Measurements from ENCODE around the gene CDH22.

Gene CDH22

DNA sequence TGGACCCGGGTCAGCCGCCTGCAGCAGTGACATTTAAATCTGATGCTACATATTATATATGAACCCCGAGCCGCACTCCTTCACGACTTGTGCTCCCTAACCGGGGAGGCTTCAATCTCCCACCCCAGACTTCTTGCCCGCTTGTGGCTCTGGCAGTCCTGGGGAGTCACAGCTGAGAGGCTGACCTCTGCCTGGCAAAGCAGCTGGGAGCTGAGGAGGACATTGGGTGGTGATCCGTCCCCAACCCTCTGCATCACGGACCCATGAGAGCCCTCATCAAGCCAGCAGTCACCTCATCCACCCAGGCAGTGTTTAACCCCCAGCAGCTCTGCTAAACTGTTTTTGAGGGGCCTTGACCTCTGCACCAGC lies 33.7 kb upstream of the CDH22 start:
- Histone ChIP-seq H3K4me3 (ENCODE audit: low read length) (no peak overlapping the region), H3K4me1 (ENCODE audit: control insufficient read depth, insufficient read depth, low read length) (no peaks in the 10 kb centered on the region), H3K4me2 (ENCODE audit: low read length) (no peak overlapping the region), H3K27me3 (ENCODE audit: control insufficient read depth, insufficient read depth, low read length) (peaks cover 78% of the 10 kb centered on the region), H3K9ac (ENCODE audit: low read depth, low read length) (no peak overlapping the region), H3K36me3 (ENCODE audit: insufficient read depth, low read length) (no peaks in the 10 kb centered on the region), H3K9me3 (replicated peaks; ENCODE audit: low read length) (no peaks in the 10 kb centered on the region)

DNA sequence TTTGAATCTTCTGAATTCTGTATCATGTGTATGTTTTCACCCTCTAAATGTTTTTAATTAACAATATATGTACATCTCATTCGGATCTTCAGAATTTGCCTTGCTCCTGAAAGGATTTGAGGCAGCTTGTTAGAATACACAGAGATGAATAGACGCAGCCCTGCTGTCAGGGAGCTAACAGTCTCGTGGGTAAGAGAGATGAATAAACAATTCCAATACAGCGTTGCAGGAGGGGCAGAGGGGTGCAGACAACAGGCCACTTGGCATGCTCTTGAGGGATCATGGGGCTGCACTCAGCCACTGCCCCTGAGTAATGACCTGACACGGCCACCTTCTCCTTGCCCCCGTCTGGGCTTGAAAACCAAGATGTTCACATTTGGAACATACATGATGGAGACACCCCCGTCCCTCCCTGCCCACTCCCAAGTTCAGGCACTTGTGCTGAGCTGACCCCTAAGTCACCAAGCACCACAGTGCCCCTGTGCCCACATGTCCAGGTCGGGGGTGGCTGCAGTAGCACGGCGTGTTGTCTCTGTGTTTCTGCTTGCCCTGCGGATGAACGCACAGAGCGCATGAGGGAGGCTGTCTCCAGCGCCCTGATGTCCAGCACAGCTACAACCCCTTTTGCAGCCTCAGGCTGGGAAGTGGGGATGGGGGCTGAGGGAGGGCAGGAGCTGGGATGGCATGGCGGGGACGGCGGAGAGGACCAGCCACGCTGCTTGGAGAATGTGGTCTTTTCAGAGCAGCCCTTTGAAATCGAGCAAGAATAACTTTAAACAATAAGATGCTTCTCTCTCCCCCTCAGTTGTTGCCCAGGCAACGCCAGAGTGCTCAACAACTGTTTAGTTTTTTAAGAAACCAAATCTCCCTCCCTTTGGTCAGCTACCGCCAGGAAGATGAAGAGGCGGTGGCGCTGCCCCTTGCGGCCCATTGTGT lies 33.0 kb upstream of the CDH22 start:
- Histone ChIP-seq H3K4me2 (ENCODE audit: low read length) (no peak overlapping the region), H3K9ac (ENCODE audit: low read depth, low read length) (no peak overlapping the region), H3K36me3 (ENCODE audit: insufficient read depth, low read length) (no peaks in the 10 kb centered on the region), H3K4me3 (ENCODE audit: low read length) (no peak overlapping the region), H3K4me1 (ENCODE audit: control insufficient read depth, insufficient read depth, low read length) (no peaks in the 10 kb centered on the region), H3K9me3 (replicated peaks; ENCODE audit: low read length) (no peaks in the 10 kb centered on the region), H3K27me3 (ENCODE audit: control insufficient read depth, insufficient read depth, low read length) (peaks cover 84% of the 10 kb centered on the region)

DNA sequence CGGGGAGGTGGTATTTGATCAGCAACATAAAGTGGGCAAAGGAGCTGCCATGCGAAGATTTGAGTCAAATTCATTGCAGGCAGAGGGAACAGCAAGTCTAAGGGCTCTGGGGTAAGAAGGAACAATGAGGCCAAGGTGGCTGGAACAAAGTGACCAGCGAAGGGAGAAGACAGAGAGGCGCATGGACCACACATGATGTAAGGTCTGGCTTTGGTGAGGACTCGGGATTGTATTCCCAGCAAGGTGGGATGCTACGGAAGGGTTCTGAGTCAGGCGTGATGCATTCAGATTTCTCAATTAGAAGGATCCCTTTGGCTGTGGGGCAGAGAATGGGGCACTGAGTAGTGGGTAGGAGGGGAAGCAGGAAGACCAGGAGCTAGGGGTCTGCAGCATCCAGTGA lies 30.7 kb upstream of the CDH22 start:
- H3K4me2 ChIP-seq (ENCODE audit: low read length), result no peak overlapping the region

DNA sequence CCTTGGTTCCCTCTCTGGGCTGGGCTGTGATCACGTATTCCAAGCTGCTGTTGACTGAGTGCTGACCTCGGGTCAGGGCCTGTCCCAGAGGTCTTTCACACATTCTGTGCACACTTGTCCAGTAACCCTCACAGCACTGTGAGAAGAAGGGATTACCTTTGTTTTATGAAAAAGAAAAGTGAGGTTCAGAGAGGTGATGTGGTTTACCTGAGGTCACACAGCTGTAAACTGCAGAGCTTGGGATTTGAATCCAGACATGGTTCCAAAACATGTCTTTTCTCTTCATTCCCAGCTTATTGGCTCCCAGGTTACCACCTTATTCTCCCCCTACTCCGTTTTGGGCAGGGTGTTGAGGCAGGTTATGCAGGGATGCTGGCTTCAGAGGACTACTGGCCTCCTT lies 28.4 kb upstream of the CDH22 start:
- Histone ChIP-seq H3K4me3 (ENCODE audit: low read length) (no peak overlapping the region), H3K4me1 (ENCODE audit: control insufficient read depth, insufficient read depth, low read length) (no peaks in the 10 kb centered on the region), H3K9ac (ENCODE audit: low read depth, low read length) (no peak overlapping the region), H3K9me3 (replicated peaks; ENCODE audit: low read length) (no peaks in the 10 kb centered on the region), H3K4me2 (ENCODE audit: low read length) (no peak overlapping the region), H3K27me3 (ENCODE audit: control insufficient read depth, insufficient read depth, low read length) (peaks cover 84% of the 10 kb centered on the region), H3K36me3 (ENCODE audit: insufficient read depth, low read length) (no peaks in the 10 kb centered on the region)

More for the DNA sequence above, 30.7 kb upstream of the CDH22 start:
- H3K36me3 ChIP-seq (ENCODE audit: insufficient read depth, low read length), result no peaks in the 10 kb centered on the region
- no peaks in the 10 kb centered on the region for H3K9me3 ChIP-seq (replicated peaks; ENCODE audit: low read length)
- H3K4me3 ChIP-seq (ENCODE audit: low read length), result no peak overlapping the region
- H3K4me1 ChIP-seq (ENCODE audit: control insufficient read depth, insufficient read depth, low read length), result no peaks in the 10 kb centered on the region
- no peak overlapping the region for H3K9ac ChIP-seq (ENCODE audit: low read depth, low read length)
- peaks cover 85% of the 10 kb centered on the region for H3K27me3 ChIP-seq (ENCODE audit: control insufficient read depth, insufficient read depth, low read length)

DNA sequence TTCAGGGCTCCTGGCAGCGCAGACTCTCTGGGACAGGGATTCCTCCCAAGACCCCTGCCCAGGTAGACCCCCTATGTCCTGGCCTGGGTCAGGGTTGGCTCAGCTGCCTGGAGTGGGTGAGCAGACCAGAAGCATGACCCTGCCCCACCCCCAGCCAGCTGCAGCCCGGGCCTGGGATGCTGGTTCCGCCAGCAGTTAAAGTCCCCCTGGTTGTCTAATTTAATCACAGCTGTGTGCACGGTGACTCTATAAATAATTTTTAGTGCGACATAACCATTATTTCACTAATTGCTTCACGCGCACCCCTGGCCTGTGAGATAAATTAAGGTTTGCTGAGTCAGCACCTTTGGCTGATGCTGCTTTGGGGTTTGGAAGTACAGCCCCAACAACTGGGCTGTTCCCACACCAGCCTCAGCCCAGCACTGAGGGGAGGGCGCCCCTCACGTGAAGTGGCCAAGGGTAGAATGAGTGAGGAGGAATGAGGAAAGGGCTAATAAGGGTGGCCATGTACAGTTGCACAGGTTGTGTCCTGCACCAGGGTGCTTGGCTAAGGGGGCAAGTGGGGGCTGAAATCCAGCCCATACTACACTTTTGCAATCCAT lies 26.1 kb upstream of the CDH22 start:
- no peak overlapping the region for H3K4me2 ChIP-seq (ENCODE audit: low read length)
- H3K4me3 ChIP-seq (ENCODE audit: low read length), result no peak overlapping the region
- no peak overlapping the region for H3K9ac ChIP-seq (ENCODE audit: low read depth, low read length)
- peaks cover 90% of the 10 kb centered on the region for H3K27me3 ChIP-seq (ENCODE audit: control insufficient read depth, insufficient read depth, low read length)
- H3K4me1 ChIP-seq (ENCODE audit: control insufficient read depth, insufficient read depth, low read length), result no peaks in the 10 kb centered on the region
- no peaks in the 10 kb centered on the region for H3K9me3 ChIP-seq (replicated peaks; ENCODE audit: low read length)
- H3K36me3 ChIP-seq (ENCODE audit: insufficient read depth, low read length), result no peaks in the 10 kb centered on the region

DNA sequence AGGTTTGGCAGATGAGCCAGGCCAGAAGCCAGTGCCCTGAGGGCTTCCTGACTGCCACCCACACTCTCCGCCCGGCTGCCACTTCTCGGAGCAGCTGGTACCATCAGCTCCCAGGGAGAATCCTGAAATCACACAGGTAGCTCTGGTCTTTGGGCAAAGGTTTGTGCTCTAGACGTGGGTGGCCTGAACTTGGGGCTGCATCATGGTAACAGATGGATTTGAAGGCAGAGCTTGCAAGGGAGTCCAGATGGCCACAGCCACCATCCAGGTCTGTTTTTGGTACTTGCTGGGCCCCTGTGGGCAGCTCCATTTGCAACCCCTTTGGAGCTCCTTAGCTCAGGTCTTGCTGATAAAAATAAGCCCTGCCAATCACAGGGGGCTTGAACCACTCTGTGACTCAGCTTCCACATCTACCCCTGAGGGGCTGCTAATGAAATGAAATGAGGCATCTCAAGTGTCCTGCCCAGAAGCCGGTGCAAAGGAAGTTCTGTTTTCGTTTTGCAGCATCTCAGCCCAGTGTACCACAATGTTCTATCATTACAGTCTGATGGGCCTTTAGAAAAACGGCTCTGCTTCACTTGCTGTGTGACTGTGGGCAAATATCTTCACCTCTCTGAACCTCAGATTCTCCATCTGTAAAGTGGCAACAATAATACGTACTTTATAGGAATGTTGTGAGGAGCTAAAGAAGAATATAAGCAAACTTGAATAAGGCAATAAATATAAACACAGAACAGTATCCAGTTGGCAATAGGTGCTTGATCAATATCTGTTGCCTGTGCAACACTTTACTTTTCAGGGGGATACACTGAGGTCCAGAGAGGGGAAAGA lies 25.1 kb upstream of the CDH22 start:
- no peak overlapping the region for H3K4me3 ChIP-seq (ENCODE audit: low read length)
- H3K9ac ChIP-seq (ENCODE audit: low read depth, low read length), result no peak overlapping the region
- H3K4me1 ChIP-seq (ENCODE audit: control insufficient read depth, insufficient read depth, low read length), result no peaks in the 10 kb centered on the region
- H3K27me3 ChIP-seq (ENCODE audit: control insufficient read depth, insufficient read depth, low read length), result peaks cover 81% of the 10 kb centered on the region
- H3K4me2 ChIP-seq (ENCODE audit: low read length), result no peak overlapping the region
- H3K9me3 ChIP-seq (replicated peaks; ENCODE audit: low read length), result no peaks in the 10 kb centered on the region
- H3K36me3 ChIP-seq (ENCODE audit: insufficient read depth, low read length), result no peaks in the 10 kb centered on the region

DNA sequence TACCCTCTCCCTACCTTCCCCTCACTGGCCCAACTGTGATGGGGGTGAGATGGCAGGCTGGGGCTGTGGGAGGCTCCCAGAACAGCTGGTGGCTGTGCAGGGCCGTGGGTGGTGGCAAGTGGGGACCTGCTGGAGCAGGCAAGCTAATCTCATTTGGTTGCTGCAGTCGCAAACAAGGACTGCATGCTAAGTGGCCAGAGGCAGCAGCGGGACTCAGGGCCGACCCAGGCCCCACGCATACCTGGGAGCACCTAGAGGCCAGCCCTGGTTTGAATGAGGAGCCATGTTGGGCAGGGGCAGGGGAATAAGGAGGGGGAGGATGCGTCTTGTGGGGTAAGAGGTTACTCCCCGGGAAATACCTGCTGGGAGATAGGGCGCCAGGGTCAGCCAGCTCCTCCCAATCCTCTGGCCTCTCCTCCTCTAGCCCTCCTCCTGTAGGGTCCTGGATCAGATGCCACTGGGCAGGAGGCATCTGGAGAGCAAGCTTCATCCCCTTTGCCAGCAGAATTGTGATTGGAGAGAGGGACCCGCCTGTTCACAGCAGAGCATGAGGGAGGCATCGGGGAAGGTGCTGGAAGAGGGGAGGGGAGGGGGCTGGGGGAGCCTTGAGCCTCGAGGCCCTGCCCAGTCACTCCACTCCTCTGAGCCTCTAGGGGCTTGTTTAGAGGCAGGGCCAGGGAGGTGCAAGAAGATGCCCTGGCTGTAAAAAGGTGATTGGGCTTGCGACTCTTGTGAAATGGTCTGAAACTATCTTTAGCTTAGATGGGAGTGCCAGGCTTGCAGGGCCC lies 24.3 kb upstream of the CDH22 start:
- H3K4me3 ChIP-seq (ENCODE audit: low read length), result no peak overlapping the region
- H3K9ac ChIP-seq (ENCODE audit: low read depth, low read length), result no peak overlapping the region
- H3K4me1 ChIP-seq (ENCODE audit: control insufficient read depth, insufficient read depth, low read length), result no peaks in the 10 kb centered on the region
- no peaks in the 10 kb centered on the region for H3K36me3 ChIP-seq (ENCODE audit: insufficient read depth, low read length)
- peaks cover 74% of the 10 kb centered on the region for H3K27me3 ChIP-seq (ENCODE audit: control insufficient read depth, insufficient read depth, low read length)
- no peak overlapping the region for H3K4me2 ChIP-seq (ENCODE audit: low read length)
- no peaks in the 10 kb centered on the region for H3K9me3 ChIP-seq (replicated peaks; ENCODE audit: low read length)

DNA sequence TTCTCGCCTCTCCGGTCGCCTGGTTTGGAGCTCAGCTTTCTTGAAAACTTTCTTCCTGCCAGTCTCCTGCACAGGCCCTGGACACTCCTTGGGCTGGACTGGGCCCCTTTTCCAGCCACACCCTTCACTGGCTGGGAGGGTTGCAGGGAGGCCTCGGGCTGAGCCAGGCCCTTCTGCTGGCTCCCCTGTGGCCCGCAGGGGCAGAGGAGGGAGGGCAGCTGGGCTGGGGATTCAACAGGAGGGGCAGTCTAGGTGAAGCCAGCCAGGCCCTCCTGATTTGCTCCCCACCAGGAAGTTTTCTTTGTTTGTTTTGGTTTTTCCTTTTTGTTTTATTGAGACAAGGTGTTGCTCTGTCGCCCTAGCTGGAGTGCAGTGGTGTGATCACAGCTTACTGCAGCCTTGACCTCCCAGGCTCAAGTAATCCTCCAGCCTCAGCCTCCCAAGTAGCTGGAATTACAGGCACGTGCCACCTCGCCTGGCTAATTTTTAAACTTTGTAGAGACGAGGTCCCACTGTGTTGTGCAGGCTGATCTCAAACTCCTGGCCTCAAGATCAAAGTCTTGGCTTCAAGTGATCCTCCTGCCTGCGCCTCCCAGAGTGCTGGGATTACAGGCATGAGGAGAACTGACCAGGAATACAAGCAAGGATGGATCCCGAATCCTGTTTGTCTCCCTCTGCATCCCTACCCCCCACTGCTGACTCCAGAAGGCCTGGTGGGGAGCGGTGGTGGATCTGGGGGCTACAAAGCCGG lies 23.5 kb upstream of the CDH22 start:
- no peaks in the 10 kb centered on the region for H3K4me1 ChIP-seq (ENCODE audit: control insufficient read depth, insufficient read depth, low read length)
- H3K36me3 ChIP-seq (ENCODE audit: insufficient read depth, low read length), result no peaks in the 10 kb centered on the region
- peaks cover 70% of the 10 kb centered on the region for H3K27me3 ChIP-seq (ENCODE audit: control insufficient read depth, insufficient read depth, low read length)
- no peak overlapping the region for H3K9ac ChIP-seq (ENCODE audit: low read depth, low read length)
- H3K9me3 ChIP-seq (replicated peaks; ENCODE audit: low read length), result no peaks in the 10 kb centered on the region
- no peak overlapping the region for H3K4me2 ChIP-seq (ENCODE audit: low read length)
- no peak overlapping the region for H3K4me3 ChIP-seq (ENCODE audit: low read length)

DNA sequence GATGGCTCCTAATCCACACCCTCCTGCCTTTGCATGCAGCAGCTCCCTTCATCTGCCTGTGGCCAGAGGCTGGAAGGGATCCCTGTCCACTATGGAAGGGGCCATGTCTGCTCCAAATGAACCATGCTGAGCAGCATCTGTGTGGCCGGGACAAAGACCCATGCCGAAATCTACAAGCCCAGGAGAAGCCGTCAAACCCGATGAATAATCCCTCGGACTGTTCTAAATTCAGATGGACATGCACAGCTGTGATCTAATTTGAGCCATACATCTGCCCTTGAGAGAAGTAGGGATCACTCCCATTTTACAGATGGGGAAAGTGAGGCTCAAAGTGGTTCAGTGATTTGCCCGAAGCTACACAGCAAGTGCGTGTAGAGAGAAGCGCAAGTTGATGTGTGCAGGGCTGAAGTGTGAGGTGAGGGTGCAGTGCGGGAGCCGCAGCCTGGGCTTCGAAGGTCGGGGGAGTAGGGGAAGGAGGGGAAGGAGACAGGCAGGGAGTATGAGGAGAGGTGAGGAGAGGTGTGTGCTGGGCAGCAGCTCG lies 22.6 kb upstream of the CDH22 start:
- Histone ChIP-seq H3K4me3 (ENCODE audit: low read length) (no peak overlapping the region), H3K9me3 (replicated peaks; ENCODE audit: low read length) (no peaks in the 10 kb centered on the region), H3K4me1 (ENCODE audit: control insufficient read depth, insufficient read depth, low read length) (no peaks in the 10 kb centered on the region), H3K36me3 (ENCODE audit: insufficient read depth, low read length) (no peaks in the 10 kb centered on the region), H3K27me3 (ENCODE audit: control insufficient read depth, insufficient read depth, low read length) (peaks cover 71% of the 10 kb centered on the region), H3K9ac (ENCODE audit: low read depth, low read length) (no peak overlapping the region), H3K4me2 (ENCODE audit: low read length) (no peak overlapping the region)

DNA sequence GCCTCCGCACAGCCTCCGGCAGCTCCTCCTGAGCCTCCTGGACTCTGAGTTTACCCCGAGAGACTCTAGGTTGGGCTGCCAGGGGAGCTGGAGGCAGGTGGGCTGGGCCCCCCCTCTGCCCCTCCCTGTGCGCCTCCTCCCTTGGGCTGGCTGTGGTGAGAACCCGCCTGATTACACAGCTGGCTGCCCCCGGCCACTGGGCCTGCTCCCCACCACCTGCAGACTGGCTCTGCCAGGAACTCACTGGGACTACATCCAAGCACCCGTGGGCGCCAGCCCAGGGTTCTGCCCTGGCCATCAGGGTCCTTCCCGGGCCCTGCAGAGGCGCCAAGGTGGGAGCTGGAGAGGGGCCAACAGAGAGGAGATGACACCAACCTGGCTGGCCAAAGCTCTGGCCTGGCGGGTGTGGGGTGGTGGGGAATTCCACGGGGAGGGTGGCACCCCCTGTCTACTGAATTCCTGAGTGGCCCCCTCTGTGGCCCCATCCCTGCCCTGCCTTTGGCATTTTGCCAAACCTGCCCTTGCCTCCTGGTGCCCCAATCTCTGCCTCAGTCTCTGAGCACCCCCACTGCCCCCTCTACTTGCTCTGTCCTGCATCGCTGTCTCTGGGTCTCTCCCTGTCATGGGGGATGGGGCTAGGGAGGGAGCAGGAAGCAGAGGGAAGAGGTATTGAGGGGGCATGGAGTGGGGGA lies 21.9 kb upstream of the CDH22 start:
- Histone ChIP-seq H3K4me1 (ENCODE audit: control insufficient read depth, insufficient read depth, low read length) (no peaks in the 10 kb centered on the region), H3K27me3 (ENCODE audit: control insufficient read depth, insufficient read depth, low read length) (peaks cover 73% of the 10 kb centered on the region), H3K36me3 (ENCODE audit: insufficient read depth, low read length) (no peaks in the 10 kb centered on the region), H3K4me3 (ENCODE audit: low read length) (no peak overlapping the region), H3K9me3 (replicated peaks; ENCODE audit: low read length) (no peaks in the 10 kb centered on the region), H3K4me2 (ENCODE audit: low read length) (no peak overlapping the region), H3K9ac (ENCODE audit: low read depth, low read length) (no peak overlapping the region)
